Measurements from ENCODE around the gene LRRC1. TPM values are rescaled to one million over a fixed set of nuclear protein-coding genes. Genes with fewer than 3 reads are reported as not detected.

The LRRC1 gene
- total RNA-seq, 1 experiment from 2014 or later, result 10.3 TPM

- H3K18ac ChIP-seq (ENCODE audit: insufficient read length, low read depth, low read length), result no peak overlapping the region
- H4K91ac ChIP-seq (ENCODE audit: insufficient read length, low read depth, low read length), result no peak overlapping the region
- H3K23ac ChIP-seq (ENCODE audit: insufficient read length, low read depth, low read length), result no peak overlapping the region
- H4K5ac ChIP-seq (ENCODE audit: insufficient read length, low read depth, low read length), result no peak overlapping the region
- no peak overlapping the region for H3T11ph ChIP-seq (ENCODE audit: low read length)
- H3K4me1 ChIP-seq (ENCODE audit: insufficient read depth, low read length), result no peaks in the 10 kb centered on the region; the same call in 1 of the 2 replicates
- H3K14ac ChIP-seq (ENCODE audit: insufficient read depth, low read length), result no peak overlapping the region
- no peaks in the 10 kb centered on the region for H3K79me2 ChIP-seq (ENCODE audit: insufficient read depth, low read length)
- H3K9me3 ChIP-seq (ENCODE audit: control insufficient read depth, low read depth, low read length), result no peaks in the 10 kb centered on the region
- WGBS (ENCODE audit: extremely low coverage, insufficient read length, low lambda C conversion rate), result no CpG with 5 or more reads among the region's 3 CpGs
- no peak overlapping the region for H3K9ac ChIP-seq (ENCODE audit: extremely low read depth, insufficient read length, low read length)
- Mint-ChIP-seq H3K9me3 (no peaks in the 10 kb centered on the region), H3K4me1 (peaks cover 12 to 18% of the 10 kb centered on the region in 2 experiments), H3K4me3 (no peak overlapping the region), H3K36me3 (ENCODE audit: insufficient read depth in 1 of 3, low read depth in 3 of 3) (peaks cover 5 to 9% (median 6%) of the 10 kb centered on the region in 3 experiments; a peak in 6 of 7 replicates), H3K27me3 (ENCODE audit: low read depth) (no peaks in the 10 kb centered on the region), H3K27ac (no peak overlapping the region)
- H3K4me2 ChIP-seq (ENCODE audit: insufficient read depth, insufficient read length, low read length), result no peak overlapping the region
- H2BK15ac ChIP-seq (ENCODE audit: low read depth, low read length), result no peak overlapping the region
- no peaks in the 10 kb centered on the region for H3K27me3 ChIP-seq (ENCODE audit: insufficient read depth, low read length)
- H3K23me2 ChIP-seq (ENCODE audit: insufficient read length, low read depth, low read length, poor library complexity, severe bottlenecking), result no peaks in the 10 kb centered on the region
- no peak overlapping the region for H2BK120ac ChIP-seq (ENCODE audit: low read depth, low read length, poor library complexity, severe bottlenecking)
- no peak overlapping the region for H2BK5ac ChIP-seq (ENCODE audit: insufficient read length, low read length)
- H4K8ac ChIP-seq (replicated peaks; ENCODE audit: insufficient read length, low read depth, low read length), result peak overlapping the region; percentile 29
- H3K27ac ChIP-seq (ENCODE audit: insufficient read length, low read depth, low read length), result no peak overlapping the region
- TF ChIP-seq CTCF (conservative IDR thresholded peaks at IDR 0.05), result no peak
- no peaks in the 10 kb centered on the region for H4K20me1 ChIP-seq (ENCODE audit: control insufficient read depth, insufficient read depth, insufficient read length)
- H3K4ac ChIP-seq (ENCODE audit: low read depth, low read length), result no peak overlapping the region
- H2AK5ac ChIP-seq (ENCODE audit: insufficient read length, low read length), result no peak overlapping the region
- no peak overlapping the region for H2AFZ ChIP-seq (ENCODE audit: low read length)
- no peak overlapping the region for H2BK12ac ChIP-seq (ENCODE audit: insufficient read length, low read depth, low read length)
- H3K56ac ChIP-seq (ENCODE audit: insufficient read length, low read depth, low read length), result no peak overlapping the region
- DNase-seq, result no peak
- H2BK20ac ChIP-seq (ENCODE audit: low read depth, low read length, poor library complexity, severe bottlenecking), result no peak overlapping the region
- no peaks in the 10 kb centered on the region for H3K79me1 ChIP-seq (ENCODE audit: insufficient read depth, low read depth, low read length, poor library complexity, severe bottlenecking)
Observed at GRCh38 chr6:53906842-53907241, 112.0 kb downstream of the LRRC1 start.

Data from H9 (cell line).